Activated T-cell treated with anti-CD3 and anti-CD28 coated beads for 24 hours (primary cell): ENCODE measurements around the gene LPGAT1.

Source experiments
- DNase-seq: peaks from one replicate; pipeline ENCODE4 v3.0.0-alpha.2; 2020; ENCODE audit warnings: low read depth

LPGAT1 gene

DNA sequence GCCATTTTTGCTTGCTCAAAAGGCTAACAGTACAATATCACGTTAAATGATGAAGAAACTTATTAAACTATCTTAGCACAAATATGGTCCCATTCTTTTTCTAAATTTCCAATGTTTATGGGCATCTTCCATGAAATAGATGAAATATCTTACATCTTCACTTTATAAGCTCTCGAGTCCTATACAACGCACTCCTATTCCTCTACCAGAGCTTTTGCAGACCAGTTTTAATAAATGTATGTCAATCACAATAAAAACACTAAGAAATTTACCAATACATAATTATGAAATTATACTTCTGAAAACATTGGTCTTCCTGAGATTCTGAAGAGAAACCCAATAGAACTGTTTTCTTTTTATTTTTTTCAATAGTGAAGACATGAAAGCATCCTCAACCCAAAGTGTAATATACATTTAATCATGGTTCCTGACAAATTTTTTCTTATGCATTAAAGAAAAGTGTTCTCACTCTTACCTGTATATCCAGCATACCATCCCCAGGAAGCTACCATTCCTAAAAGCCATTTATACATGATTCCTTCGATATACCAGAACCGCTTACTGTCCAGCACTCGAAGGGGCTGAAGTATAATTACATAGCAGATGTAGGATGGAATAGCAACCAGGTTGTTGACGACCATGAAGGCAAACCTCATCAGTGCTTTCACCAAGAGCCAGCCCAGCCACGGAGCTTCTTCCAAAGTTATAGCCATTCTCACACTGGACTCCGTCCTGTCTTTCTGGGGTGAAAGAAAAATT, 1.8 kb downstream of the LPGAT1 start:
- DNase-seq: no peak

DNA sequence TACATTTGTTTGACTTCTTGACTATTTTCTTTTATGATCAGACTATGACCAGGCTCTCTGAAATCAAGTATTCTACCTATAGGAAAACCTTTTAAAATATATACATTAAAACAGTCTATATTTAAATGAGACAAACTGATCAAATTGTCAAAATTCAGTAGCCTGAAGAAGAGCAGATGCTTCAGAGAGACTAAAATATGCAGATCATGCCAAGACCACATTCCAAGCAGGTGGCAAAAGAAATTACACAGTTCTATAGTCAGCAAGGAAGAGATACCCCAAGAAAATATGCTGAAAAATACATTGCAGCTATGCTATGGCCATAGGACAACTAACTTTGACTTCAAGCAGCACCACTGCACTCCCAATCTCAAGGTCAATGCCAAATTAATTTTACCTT, 3.5 kb downstream of the LPGAT1 start:
- DNase-seq: no peak

DNA sequence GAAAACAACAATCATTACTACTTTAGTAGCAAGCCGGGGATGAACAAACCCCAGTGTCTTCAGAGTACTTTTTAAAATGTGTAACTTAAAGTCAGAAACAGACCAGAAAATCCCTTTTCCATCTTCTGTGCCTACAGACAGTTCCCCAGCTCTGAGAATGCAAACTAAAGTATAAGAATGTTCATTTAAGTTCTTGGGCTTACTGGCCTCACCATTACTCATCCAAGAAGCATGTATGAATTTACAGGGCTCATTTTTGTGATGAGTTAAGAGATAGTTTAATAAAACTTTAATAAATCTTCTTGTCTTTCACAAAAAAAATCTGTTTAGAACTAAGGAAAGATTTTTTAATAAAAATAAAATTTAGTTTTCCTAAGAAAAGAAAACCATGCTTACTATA, 4.6 kb downstream of the LPGAT1 start:
- DNase-seq: no peak

DNA sequence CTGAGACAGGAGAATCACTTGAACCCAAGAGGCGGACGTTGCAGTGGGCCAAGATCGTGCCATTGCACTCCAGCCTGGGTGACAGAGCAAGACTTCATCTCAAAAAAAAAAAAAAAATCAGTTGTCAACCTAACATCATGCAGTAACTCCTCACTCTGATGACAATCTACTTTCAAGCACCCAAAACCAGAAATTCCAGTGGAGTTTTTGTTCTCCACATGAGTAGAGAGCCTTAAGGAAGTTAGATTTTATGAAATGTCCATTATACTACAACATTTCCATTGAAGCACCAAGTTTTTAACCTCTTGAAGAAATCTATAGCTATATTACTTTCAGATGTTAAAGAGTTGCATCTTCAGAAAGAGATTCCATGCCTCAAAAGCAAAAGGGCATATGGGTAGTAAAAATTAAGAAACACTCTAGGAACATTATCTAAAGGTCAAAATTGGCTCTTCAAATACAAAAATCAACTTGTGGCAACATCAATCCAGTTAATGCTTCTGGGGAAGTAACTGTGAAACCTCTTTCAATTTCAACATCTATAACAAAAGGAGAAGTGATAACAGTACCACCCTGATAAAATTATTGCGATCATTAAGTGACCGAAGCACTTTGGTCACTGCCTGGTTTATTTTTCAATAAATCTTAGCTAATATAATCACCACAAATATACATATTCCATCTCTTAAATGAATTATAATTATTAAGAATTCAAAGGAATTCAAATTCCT, 7.7 kb downstream of the LPGAT1 start:
- no peak for DNase-seq

DNA sequence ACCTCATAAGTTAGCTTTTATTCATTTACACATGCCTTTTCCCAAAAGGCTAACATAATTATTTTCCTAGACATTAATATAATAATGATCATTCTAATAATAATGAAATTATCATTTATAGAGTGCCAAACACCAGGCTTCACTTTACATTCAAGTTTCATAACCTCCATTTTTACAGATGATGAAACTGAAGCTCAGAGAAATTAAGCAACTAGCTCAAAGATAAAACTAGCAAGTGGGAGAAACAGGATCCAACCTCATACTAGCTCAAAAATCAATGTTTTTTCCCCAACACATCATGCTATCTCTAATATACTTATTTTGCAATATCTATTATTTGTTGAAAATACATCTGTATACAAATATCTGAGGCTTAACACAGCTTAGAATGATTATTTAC, 14.0 kb downstream of the LPGAT1 start:
- DNase-seq: no peak

DNA sequence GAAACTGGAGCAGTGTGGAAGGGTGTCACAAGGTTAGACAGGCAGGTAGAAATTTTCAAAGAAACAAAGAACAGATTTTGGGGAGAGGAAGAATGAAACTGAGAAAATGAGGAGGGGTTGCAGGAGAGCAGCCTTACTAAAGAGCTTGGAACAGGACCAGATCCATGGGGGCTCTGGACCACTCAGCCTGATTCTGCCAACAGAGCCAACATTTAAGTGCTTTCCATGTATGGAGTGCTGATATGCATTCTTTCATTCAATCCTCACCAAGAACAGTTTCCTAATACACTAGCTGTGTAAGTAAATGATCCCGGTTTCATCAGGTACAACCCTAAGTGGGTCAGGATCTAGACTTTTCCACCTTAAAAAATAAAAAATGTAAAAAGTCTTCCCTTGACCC, 16.2 kb downstream of the LPGAT1 start:
- no peak for DNase-seq

DNA sequence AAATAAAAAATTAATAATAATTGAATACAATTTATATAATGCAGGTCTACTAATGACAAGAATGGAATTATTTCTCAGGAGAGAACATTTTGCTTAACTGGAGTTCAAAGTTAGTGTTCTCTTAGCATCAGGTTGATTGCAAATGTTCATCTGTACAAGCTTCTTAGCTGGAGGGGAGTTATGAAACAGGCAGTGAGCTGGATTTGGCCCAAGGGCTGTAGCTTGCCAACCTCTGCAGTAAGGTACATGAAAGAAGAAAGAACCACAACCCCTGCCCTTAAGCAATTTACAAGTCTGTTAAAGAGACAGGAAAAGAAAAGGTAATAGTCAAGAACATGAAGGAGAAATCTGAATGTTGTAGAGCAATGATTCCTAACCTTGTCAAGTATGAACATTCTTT, 17.0 kb downstream of the LPGAT1 start:
- no peak for DNase-seq

DNA sequence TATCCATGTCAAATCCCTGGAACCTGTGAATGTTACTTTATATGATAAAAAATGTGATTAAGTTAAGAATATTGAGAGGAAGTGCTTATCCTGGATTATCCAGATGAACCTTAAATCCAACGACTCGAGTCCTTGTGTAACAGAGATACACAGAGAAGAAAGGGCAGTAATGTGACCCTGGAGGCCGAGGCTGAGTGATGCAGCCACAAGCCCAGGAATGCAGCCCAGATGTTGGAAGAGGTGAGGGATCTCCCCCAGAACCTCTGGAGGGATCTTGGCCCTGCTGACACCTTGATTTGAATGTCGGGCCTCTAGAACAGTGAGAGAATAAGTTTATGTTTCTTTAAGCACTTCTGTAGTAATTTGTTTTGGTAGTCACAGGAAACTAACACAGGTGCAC, 18.0 kb downstream of the LPGAT1 start:
- no peak for DNase-seq

DNA sequence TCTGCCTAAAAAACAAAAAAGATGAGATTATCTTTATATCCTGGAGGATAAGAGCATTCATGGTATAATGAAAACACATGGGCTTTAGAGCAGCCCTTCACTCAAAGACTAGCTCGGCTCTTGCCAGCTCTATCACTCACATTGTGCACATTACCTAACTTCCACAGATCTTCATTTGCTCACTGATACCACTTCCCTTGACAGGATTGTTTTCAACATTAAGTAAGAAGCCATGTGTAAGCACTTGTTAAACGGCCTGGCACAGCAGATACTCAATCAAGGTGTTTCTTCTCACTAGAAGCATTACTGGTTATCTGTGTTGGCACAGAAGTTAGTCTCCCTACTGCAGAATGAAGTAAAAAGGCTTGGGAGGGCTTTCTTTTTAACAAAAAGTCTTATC, 18.7 kb downstream of the LPGAT1 start:
- DNase-seq: no peak

DNA sequence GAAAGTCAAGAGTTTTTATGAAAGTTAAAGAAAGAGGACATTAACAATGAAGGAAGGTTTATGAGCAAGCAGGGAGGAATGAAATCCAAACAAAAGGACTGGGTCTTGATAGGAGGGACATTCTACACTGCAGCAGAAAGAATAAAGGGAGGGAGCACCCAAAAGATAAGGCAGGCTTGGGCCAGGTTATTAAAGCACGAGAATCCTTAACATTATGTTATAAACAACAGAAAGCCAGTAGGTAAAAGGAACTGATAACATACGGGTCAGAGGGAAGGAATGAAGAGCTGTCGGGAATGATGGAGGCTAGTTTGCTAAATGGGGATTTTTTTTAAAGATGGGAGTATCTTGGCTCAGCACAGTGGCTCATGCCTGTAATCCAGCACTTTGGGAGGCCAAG, 19.4 kb downstream of the LPGAT1 start:
- no peak for DNase-seq

DNA sequence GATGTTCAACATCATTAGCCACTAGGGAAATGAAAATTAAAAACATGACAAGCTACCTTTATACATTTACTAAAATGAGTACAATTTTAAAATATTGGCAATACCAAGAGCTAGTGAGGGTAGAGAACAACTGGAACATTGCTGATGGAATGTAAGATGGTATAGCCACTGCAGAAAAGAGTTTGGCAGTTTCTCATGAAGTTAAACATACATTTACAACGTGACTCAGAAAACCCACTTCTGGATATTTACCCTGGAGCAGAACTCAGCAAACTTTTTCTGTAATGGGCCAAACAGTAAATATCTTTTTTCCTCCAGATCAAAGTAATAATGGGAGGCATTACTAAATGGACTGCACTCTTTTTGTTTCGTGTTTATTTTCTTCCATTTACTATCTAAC, 22.1 kb downstream of the LPGAT1 start:
- DNase-seq: no peak

DNA sequence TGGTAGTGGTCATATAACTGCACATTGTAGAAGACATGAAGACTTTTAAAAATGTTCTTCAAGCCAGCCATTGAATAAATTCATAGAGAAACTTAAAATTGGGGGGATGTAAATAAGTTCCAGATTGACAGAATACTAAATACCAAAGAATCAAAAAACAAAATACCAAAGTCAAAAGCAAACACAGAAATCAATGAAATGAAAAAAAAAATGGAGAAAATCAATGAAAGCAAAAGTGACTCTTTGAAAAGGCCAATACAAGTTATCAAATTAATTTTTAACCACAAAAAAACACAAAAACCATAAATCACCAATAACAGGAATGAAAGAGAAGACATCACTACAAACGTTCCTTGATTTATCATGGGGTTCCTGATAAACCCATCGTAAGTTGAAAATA, 25.6 kb downstream of the LPGAT1 start:
- DNase-seq: no peak

DNA sequence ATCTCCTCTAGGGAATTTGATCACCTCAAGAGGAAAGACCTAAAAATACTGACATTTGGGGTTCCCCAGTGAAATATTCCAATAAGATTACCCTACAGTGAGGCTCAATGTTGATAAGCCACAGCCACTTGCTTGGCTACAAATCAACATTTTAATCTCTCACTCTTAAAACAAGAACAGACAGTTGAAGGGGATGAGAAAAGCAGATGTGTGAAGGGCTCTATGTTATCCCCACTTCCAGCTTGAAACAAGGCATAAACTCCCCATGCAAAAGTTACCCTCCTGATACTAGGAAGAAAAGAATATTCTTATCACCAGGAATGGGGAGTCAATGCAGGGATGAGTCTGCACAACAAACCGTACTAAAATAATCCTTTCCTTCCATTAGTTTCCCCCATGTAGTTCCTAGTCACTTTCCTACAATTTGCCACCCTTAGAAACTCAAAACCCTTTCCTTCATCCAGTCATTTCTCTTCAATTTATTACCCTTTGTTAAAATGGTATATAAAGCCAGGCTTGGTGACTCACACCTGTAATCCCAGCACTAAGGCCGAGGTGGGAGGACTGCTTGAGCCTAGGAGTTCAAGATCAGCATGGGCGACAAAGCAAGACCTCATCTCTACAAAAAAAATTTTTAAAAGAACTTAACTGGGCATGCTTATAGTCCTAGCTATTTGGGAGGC, 29.5 kb downstream of the LPGAT1 start:
- no peak for DNase-seq

DNA sequence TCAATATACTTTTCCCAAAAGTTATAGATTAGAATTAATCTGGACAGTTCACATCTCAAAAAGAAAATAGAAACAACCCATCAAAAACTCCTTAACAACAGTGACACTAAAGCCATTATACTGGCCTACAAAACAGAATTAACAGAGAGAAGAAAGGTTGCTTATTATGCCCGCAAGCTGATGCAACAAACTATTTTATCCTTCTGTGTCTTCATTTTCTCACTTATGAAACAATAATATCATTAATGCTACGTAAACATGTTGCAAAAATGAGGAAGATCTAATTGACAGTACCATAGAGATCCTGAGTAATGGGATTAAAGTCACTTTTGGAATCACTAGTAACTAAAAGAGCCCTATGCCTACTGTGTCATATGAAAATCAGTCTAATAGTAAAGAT, 32.6 kb downstream of the LPGAT1 start:
- DNase-seq: no peak

DNA sequence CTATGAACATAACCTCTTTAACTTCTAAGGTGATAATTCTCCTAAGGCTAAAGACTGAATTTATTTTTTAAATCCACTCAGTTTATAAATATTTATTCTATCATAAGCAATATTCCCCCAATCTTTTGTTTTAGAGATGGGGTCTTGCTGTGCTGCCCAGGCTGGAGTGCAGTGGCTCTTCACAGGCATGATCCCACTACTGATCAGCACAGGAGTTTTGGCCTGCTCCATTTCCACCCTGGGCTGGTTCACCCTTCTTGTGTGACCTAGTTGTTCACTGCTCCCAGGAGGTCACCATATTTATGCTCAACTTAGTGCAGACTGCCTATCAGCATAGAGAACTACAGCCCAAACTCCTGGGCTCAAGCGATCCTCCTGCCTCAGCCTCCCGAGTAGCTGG, 38.6 kb downstream of the LPGAT1 start:
- DNase-seq: no peak

DNA sequence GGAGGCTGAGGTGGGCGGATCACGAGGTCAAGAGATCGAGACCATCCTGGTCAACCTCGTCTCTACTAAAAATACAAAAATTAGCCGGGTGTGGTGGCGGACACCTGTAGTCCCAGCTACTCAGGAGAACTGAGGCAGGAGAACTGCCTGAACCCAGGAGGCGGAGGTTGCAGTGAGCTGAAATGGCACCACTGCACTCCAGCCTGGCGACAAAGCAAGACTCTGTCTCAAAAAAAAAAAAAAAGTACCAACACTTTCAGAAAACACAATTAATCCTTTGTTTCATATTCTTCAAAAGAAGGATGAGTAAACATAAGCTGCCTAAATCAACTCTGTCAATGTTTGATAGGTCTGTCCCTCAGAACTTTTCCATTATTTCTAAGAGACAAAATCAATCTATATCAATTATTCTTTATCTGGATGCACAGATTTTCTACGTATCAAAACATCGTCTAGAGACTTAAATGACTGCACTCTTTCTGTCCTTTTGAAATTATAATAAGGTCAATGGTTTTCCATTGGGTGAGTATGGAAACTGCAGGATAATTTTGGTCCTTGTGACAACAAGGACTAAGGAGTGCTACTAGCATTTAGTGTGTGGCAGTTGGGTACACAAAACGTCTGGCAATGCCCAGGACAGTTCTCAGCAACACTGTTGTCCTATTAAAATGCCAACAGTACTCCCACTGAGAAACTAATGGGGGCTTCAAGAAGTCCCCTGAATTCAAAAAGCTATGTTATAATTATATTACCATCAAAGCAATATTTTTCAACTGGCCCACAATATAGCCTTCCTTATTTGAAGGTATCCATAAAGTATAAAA, 40.7 kb downstream of the LPGAT1 start:
- DNase-seq: no peak

DNA sequence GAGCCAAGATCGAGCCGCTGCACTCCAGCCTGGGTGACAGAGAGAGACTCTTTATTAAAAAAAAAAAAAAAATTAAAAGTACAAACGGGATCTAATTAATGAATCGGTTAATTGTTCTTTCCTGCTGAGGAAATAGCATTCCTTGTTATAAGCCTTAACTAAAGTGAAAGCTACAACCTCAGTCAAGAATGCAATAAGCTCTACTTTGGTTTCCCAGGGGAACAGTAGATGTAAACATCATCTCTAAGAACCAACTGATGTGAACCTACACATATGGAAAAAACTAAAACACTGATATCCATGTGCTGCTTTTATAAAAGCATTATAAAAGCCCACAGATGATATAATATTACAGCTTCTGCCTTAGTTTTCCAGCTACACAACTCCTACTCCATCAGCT, 41.9 kb downstream of the LPGAT1 start:
- no peak for DNase-seq

DNA sequence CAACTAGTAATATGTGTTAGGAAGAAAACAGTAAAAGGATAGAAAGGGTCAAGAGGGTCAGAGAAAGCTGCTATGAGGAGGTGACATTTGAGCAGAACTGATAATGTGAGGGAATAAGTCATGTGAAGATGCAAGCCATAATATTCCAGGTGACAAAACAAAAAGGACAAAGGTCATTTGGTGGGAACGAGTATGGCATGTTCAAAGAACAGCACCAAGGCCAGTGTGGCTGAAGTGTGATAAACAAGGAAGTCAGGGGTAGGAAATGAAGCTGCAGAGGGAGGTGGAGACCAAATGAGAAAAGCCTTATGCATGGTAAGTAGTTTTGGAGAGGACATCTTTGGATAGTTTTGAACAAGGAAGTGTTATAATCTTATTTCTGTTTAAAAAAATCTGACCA, 46.7 kb downstream of the LPGAT1 start:
- no peak for DNase-seq

DNA sequence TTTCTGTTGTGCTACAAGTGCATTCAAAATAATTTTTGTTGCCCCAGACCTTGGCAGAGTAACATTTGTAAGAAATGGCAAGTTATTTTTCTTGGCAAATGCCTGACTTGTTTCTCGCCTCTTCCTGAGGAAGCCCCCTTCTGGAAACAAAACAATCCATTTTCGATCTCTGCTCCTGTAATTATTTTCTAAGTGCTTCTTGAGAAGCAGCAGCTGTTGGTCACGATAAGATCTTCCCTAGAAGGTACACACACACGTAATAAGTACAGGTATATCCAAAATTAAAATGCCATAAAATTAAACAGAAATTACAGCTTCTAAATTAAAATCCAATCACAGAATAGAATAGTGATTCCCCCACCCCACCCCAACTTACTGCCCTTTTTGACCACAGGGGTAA, 47.3 kb downstream of the LPGAT1 start:
- no peak for DNase-seq

DNA sequence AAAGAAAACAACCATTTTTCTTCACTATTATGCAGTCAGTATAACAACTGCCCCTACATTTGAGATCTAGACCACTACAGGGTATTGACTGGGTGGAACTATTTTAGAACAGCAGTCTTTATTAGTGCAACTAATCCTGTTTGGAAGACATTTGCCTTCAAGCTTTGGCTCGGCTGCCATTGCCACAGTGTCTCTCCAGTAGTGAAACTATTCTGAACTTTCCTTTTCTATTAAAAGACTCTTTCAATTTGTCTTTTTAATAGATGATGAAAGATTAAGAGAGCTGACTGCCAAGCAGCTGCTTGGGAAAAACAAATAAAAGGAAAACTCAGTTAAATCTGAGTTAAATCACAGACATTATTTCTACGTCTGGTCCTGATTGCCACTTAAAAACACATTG, 49.3 kb downstream of the LPGAT1 start:
- DNase-seq: no peak

DNA sequence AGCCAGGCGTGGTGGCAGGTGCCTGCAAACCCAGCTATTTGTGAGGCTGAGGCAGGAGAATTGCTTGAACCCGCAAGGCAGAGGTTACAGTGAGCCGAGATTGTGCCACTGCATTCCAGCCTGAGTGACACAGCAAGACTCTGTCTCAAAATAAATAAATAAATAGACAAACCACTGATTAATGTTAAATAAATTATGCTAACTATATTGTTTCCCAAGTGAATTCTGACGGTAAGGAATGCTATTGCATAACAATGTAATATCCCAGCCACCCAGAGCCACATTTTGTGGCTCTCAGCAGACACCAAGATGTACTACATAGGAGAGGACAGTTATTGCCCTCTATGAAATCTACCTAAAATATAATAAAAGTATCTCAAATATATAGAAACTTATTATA, 55.4 kb downstream of the LPGAT1 start:
- no peak for DNase-seq

DNA sequence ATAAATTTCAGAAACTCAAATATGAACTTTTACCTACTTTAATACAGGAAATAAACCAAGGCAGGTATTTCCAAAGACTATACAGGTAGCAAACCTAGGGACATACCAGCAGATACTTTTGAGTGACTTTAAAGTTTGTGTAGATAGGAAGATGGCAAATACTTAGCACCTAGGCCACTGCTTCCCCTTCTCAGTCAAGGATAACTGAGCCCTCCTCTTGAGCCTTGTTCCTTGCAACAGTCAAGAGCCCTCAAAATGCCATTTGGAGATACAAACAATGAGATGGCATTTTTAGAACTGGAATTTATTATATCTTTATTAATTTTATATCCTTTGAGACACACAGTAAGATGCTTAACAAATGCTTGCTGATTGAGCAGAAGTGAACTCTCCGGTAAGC, 65.9 kb downstream of the LPGAT1 start:
- no peak for DNase-seq

DNA sequence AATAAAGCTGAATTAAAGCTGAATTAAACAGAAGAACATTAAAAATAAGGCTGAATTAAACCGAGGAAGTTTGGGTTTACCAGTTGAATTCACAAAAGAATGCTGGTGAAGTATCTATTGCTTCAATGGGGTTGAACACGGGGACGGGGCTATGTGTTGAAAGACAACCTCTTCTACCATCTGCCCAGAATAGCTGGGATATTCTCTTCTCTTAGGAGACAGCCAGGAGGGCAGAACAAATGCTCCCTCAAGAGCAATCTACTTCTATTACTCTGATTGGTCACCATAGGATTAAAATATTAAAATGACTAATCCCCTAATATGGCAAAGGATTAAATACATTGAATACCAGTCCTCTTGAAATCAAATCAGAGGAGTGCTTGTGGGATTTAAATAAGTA, 68.4 kb downstream of the LPGAT1 start:
- no peak for DNase-seq
